HUES6 (cell line): ENCODE results near the gene MED12L.

Experiments used
- H3K27ac ChIP-seq: 2 replicates; pipeline ENCODE4 v1.7.0; 2013; ENCODE audit warnings: low read depth, mild to moderate bottlenecking, low read length, inconsistent platforms
- H3K27me3 ChIP-seq: 2 replicates; pipeline ENCODE4 v1.6.1; 2013; ENCODE audit warnings: low read length; ENCODE audit not compliant: control insufficient read depth, insufficient read depth
- H3K36me3 ChIP-seq: 2 replicates; pipeline ENCODE4 v1.6.1; 2013; ENCODE audit warnings: low read length; ENCODE audit not compliant: control insufficient read depth, insufficient read depth
- H3K4me1 ChIP-seq: 2 replicates; pipeline ENCODE4 v1.6.1; 2013; ENCODE audit warnings: low read length; ENCODE audit not compliant: control insufficient read depth, insufficient read depth
- H3K4me3 ChIP-seq: 2 replicates; pipeline ENCODE4 v1.5.1; 2013; ENCODE audit warnings: low read depth, low read length
- H3K9ac ChIP-seq: one replicate; pipeline ENCODE4 v1.6.1; 2013; ENCODE audit warnings: mild to moderate bottlenecking, low read length
- H3K9me3 ChIP-seq: 2 replicates; pipeline ENCODE4 v1.6.1; 2013; ENCODE audit warnings: low read depth, low read length; ENCODE audit not compliant: control insufficient read depth, insufficient read depth

The MED12L gene

GRCh38 chr3:151200586-151200985, 115.1 kb downstream of the MED12L start:
- Histone ChIP-seq H3K9ac (no peak overlapping the region), H3K27ac (no peak overlapping the region), H3K36me3 (no peaks in the 10 kb centered on the region), H3K4me1 (no peaks in the 10 kb centered on the region), H3K9me3 (no peaks in the 10 kb centered on the region), H3K27me3 (no peaks in the 10 kb centered on the region), H3K4me3 (no peak overlapping the region)

GRCh38 chr3:151201051-151201730, 115.7 kb downstream of the MED12L start:
- Histone ChIP-seq H3K9ac (no peak overlapping the region), H3K9me3 (no peaks in the 10 kb centered on the region), H3K36me3 (no peaks in the 10 kb centered on the region), H3K27ac (no peak overlapping the region), H3K4me3 (no peak overlapping the region), H3K27me3 (no peaks in the 10 kb centered on the region), H3K4me1 (no peaks in the 10 kb centered on the region)

GRCh38 chr3:151203051-151203420, 117.6 kb downstream of the MED12L start, which contains the start of gene GPR171:
TSS of gene GPR171 (minus strand) at chr3:151203216. CDS start at chr3:151199386, 3,830 bp downstream.
- Histone ChIP-seq H3K27me3 (no peaks in the 10 kb centered on the region), H3K27ac (no peak within 1 kb of the TSS), H3K9ac (no peak within 1 kb of the TSS), H3K9me3 (no peaks in the 10 kb centered on the region), H3K4me1 (no peaks in the 10 kb centered on the region), H3K4me3 (no peak within 1 kb of the TSS), H3K36me3 (no peaks in the 10 kb centered on the region)

- Histone ChIP-seq H3K4me1 (no peaks in the 10 kb centered on the region), H3K9me3 (no peaks in the 10 kb centered on the region), H3K36me3 (no peaks in the 10 kb centered on the region), H3K27me3 (no peaks in the 10 kb centered on the region), H3K27ac (no peak overlapping the region), H3K4me3 (no peak overlapping the region), H3K9ac (no peak overlapping the region)
Measured at GRCh38 chr3:151204530-151205402, 119.3 kb downstream of the MED12L start.

- H3K4me1 ChIP-seq: no peaks in the 10 kb centered on the region
- H3K9ac ChIP-seq: no peak overlapping the region
- no peaks in the 10 kb centered on the region for H3K27me3 ChIP-seq
- H3K4me3 ChIP-seq: no peak overlapping the region
- H3K9me3 ChIP-seq: no peaks in the 10 kb centered on the region
- no peak overlapping the region for H3K27ac ChIP-seq
- H3K36me3 ChIP-seq: no peaks in the 10 kb centered on the region
Measured at GRCh38 chr3:151205482-151205881, 120.0 kb downstream of the MED12L start.

- Histone ChIP-seq H3K9ac (no peak overlapping the region), H3K4me3 (no peak overlapping the region), H3K27me3 (no peaks in the 10 kb centered on the region), H3K27ac (no peak overlapping the region), H3K4me1 (peaks cover 5% of the 10 kb centered on the region), H3K36me3 (no peaks in the 10 kb centered on the region), H3K9me3 (no peaks in the 10 kb centered on the region)
Measured at GRCh38 chr3:151206201-151206600, 120.7 kb downstream of the MED12L start.

- no peak overlapping the region for H3K4me3 ChIP-seq
- H3K27me3 ChIP-seq: no peaks in the 10 kb centered on the region
- no peak overlapping the region for H3K27ac ChIP-seq
- H3K4me1 ChIP-seq: peaks cover 5% of the 10 kb centered on the region
- H3K9ac ChIP-seq: no peak overlapping the region
- H3K36me3 ChIP-seq: no peaks in the 10 kb centered on the region
- no peaks in the 10 kb centered on the region for H3K9me3 ChIP-seq
Measured at GRCh38 chr3:151209654-151210053, 124.2 kb downstream of the MED12L start.

- Histone ChIP-seq H3K9me3 (no peaks in the 10 kb centered on the region), H3K4me1 (peaks cover 5% of the 10 kb centered on the region), H3K36me3 (no peaks in the 10 kb centered on the region), H3K27me3 (no peaks in the 10 kb centered on the region), H3K9ac (no peak overlapping the region), H3K4me3 (no peak overlapping the region), H3K27ac (no peak overlapping the region)
Measured at GRCh38 chr3:151210676-151211381, 125.4 kb downstream of the MED12L start.

- Histone ChIP-seq H3K36me3 (no peaks in the 10 kb centered on the region), H3K9me3 (no peaks in the 10 kb centered on the region), H3K9ac (no peak overlapping the region), H3K4me1 (peaks cover 8% of the 10 kb centered on the region), H3K4me3 (no peak overlapping the region), H3K27me3 (no peaks in the 10 kb centered on the region), H3K27ac (no peak overlapping the region)
Measured at GRCh38 chr3:151213151-151213550, 127.7 kb downstream of the MED12L start.

GRCh38 chr3:151213881-151214280, 128.4 kb downstream of the MED12L start:
- Histone ChIP-seq H3K4me1 (peaks cover 8% of the 10 kb centered on the region), H3K27me3 (no peaks in the 10 kb centered on the region), H3K4me3 (no peak overlapping the region), H3K27ac (no peak overlapping the region), H3K9ac (no peak overlapping the region), H3K9me3 (no peaks in the 10 kb centered on the region), H3K36me3 (no peaks in the 10 kb centered on the region)

GRCh38 chr3:151214459-151214858, 129.0 kb downstream of the MED12L start:
- Histone ChIP-seq H3K4me1 (peaks cover 8% of the 10 kb centered on the region), H3K27ac (no peak overlapping the region), H3K36me3 (no peaks in the 10 kb centered on the region), H3K4me3 (no peak overlapping the region), H3K9me3 (no peaks in the 10 kb centered on the region), H3K9ac (no peak overlapping the region), H3K27me3 (no peaks in the 10 kb centered on the region)
